Measurements from ENCODE around the gene ELL. TPM values are rescaled to one million over a fixed set of nuclear protein-coding genes. Genes with fewer than 3 reads are reported as not detected.

Gene ELL
- 16.1 and 18.0 TPM in 2 replicates for total RNA-seq

DNA sequence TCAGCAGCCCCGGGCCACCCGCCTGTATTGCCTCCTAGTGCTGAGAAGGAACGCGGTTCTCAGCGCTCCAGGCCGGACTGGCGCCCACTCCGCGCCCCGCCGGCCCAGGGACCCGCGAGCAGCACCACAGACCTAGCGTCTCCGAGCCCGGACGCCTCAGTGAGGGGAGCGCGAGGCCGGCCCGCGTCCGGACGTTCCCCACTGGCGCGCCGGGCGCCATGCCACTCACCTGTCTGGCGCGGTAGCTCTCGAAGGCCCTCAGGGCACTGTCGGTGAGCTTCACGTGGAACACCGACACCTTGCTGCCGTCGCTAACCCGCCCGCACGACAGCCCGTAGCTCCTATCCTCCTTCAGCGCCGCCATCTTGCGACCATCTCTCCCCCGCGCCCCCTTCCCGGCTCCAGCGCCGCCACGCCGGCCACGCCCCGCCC, at the start of gene ELL:
ELL (minus strand) TSS at position 379 of the 432 bp plus-strand sequence; CDS start at position 364, 15 bp downstream.

DNA sequence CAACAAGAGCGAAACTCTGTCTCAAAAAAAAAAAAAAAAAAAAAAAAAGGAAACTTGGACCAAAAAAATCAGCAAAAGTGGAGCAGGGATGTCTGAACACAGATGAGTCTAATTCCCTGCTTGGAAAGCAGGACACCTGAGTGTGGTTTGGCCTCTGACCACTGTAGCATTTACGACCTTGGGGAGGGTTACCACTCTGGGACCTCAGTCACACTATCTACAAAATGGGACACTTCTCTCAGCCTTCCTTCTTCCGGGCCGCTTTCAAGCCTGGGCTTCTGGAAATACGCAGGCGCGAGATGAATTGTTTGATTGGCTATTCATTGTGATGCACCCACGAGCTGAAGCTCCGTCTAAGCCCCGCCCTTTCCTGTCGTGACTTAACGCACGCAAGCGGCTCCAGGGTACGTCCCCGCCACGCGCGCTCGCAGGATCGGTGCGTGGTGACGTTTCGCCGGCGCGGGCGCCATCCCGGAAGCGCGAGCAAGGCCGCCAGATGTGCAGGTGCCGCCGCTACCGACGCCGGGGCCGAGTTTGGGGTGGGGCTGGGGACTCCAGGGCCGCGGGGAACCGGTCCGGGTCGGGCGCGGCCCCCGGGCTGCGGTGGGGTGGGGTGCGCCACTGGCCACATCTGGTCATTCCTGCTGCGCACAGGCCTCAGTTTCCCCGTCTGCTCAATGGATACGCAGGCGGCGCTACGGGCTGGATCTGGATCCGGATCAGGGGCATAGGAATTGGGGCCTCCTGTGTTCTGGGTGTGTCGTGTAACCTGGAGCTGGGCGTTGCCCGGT, 35.7 kb upstream of the ELL start, which contains the start of gene KXD1:
KXD1 (plus strand) TSS at position 460 of the 791 bp plus-strand sequence. CDS start 4,187 bp downstream, outside the sequence.

GRCh38 chr19:18542941-18543813, 21.3 kb upstream of the ELL start, which contains the start of gene FKBP8:
TSS of gene FKBP8 (minus strand) at chr19:18543573. CDS start at chr19:18541970, 1,603 bp downstream.

DNA sequence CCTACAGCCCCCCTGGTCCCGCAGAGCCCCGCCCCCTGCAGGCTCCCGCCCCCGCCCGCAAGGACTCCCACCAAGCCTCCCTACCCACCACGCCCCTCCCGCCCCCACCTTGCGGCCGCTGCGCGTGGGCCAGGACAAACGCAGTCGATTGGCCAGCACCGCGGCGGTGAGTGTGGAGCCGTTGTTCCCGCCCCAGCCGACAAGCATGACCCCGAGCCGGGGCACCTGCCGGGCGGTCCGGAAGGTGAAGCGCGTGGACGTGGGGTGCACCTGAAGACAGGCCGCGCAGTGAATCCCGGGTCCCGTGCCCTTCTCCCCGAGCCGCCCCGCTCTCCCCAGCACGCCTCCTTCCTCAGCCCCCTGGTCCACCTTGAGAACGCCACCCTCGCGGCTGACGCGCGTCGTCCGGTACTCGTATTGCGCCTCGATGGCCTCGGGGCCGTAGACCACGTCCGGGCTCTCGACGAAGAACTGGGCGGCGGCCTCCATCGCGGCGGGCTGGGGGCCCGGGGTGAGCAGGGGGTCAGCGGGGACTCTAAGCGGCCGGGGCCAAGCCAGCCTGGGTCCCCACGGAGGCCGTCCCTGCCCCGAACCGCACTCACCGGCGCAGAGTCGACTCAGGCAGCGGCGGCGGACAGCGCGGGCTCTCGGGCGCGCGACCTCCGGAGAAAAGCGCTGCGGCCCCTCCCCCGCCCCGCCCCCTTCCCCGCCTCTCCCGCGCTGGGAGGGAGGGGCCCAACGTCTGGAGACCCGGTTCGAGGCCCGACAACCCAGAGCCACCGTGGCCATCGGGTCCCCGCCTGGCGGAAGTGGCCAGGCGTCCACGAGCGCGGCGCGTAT, 84.2 kb downstream of the ELL start, which contains the start of gene ISYNA1:
ISYNA1 (minus strand) TSS at position 643 of the 840 bp plus-strand sequence; CDS start at position 489, 154 bp downstream.

GRCh38 chr19:18419195-18419698, 102.6 kb downstream of the ELL start, which contains the start of gene SSBP4:
TSS of gene SSBP4 (plus strand) at chr19:18419398. CDS start at chr19:18419649, 251 bp downstream.

DNA sequence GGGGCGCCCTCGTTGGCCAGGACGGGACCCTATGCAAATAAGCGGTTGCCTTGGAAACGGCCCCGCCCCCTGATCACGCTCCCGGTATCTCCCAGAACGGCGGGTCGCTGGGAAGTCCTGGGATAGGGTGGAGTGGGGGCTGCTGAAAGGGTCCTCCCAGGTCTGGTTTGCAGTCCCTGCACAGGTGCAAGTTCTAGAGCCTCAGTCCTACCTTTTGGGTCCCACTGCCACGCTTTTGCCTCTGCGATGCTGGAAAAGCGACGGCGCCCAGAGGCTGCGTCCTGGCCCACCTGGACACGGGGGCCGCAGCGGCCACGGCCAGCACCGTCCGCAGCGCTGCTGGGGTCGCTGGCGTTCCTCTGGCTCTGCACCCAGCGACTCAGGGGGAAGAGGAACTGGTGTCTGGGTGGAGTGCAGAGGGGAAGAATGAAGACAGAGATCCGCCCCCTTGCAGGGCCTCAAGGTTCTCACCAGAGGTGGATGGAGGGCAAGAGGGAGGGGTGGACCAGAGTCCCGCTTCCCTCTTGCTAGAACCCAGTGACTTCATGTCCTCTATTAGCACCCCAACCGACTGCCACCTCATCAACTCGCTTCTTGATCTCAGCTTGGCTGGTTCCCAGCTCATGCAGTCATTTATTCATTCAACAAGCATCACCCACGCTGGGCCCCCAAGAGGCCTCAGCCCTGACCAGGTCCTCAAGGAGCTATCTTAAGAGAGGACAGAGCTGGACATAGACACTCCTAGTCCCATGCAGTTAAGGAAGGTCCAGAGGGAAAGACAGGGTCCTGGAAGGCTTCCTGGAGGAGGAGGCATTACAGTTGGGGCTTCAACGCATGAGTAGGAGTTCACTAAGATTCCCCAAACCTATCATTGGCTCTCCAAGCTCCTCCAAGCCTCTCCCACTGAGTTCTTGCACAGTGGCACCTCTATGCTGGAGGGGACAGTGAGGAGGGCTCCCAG, 124.3 kb downstream of the ELL start, which contains the start of gene LRRC25:
LRRC25 (minus strand) TSS at position 381 of the 961 bp plus-strand sequence. CDS start 659 bp downstream, outside the sequence.

Other genes starting within 250 kb of the ELL start
- gene IQCN, start 247.6 kb downstream of the ELL start, total RNA-seq: 0.13 and 0.87 TPM in 2 replicates
- 85.7 and 119 TPM in 2 replicates for gene JUND, start 240.4 kb downstream of the ELL start, total RNA-seq
- 122 and 147 TPM in 2 replicates for gene LSM4, start 199.0 kb downstream of the ELL start, total RNA-seq
- 60.6 and 62.5 TPM in 2 replicates for gene PGPEP1, start 181.5 kb downstream of the ELL start, total RNA-seq
- gene GDF15, start 135.9 kb downstream of the ELL start, total RNA-seq: 41.1 and 66.9 TPM in 2 replicates
- gene LRRC25, start 124.4 kb downstream of the ELL start, total RNA-seq: 0.06 TPM in 1 of 2 replicates, not detected in the other
- 54.1 and 66.1 TPM in 2 replicates for gene SSBP4, start 102.7 kb downstream of the ELL start, total RNA-seq
- 9.6 and 10.8 TPM in 2 replicates for gene ISYNA1, start 83.9 kb downstream of the ELL start, total RNA-seq
- gene FKBP8, start 21.5 kb upstream of the ELL start, total RNA-seq: 256 and 259 TPM in 2 replicates
- gene KXD1, start 35.8 kb upstream of the ELL start, total RNA-seq: 70.0 and 82.8 TPM in 2 replicates
- 850 and 972 TPM in 2 replicates for gene UBA52, start 49.8 kb upstream of the ELL start, total RNA-seq
- 51.8 and 59.6 TPM in 2 replicates for gene REX1BD, start 66.7 kb upstream of the ELL start, total RNA-seq
- 437 and 449 TPM in 2 replicates for gene CRLF1, start 84.7 kb upstream of the ELL start, total RNA-seq
- gene TMEM59L, start 90.8 kb upstream of the ELL start, total RNA-seq: 3.1 and 4.0 TPM in 2 replicates
- 8.6 and 8.9 TPM in 2 replicates for gene KLHL26, start 115.0 kb upstream of the ELL start, total RNA-seq
- 2.6 and 2.7 TPM in 2 replicates for gene CRTC1, start 161.6 kb upstream of the ELL start, total RNA-seq

All from aortic smooth muscle cell (primary cell).